Measurements from ENCODE around the gene ADAMTS7. TPM values are rescaled to one million over a fixed set of nuclear protein-coding genes. Genes with fewer than 3 reads are reported as not detected.

The ADAMTS7 gene
- polyA plus RNA-seq, 1 donor from 2014 or later: 31.5 TPM

- H4K20me1 ChIP-seq (ENCODE audit: insufficient read depth): no peaks in the 10 kb centered on the region
- no peak overlapping the region for H2AFZ ChIP-seq (ENCODE audit: low read depth, low read length)
- no peaks in the 10 kb centered on the region for H3K36me3 ChIP-seq (ENCODE audit: insufficient read depth, low read length)
- no peaks in the 10 kb centered on the region for H3F3A ChIP-seq (ENCODE audit: insufficient read depth, low read length, poor library complexity, severe bottlenecking)
- H3K4me2 ChIP-seq (ENCODE audit: low read length): no peak overlapping the region
- H3K9me3 ChIP-seq (ENCODE audit: low read length): no peaks in the 10 kb centered on the region
- H3K9ac ChIP-seq (ENCODE audit: low read length): no peak overlapping the region
- TF ChIP-seq SMC3 (conservative IDR thresholded peaks at IDR 0.05; ENCODE audit: poor library complexity) (no peak), POLR2AphosphoS5 (IDR thresholded peaks at IDR 0.05) (no peak), CTCF (IDR thresholded peaks at IDR 0.05; ENCODE audit: poor library complexity, severe bottlenecking) (no peak), TAF1 (IDR thresholded peaks at IDR 0.05; ENCODE audit: low read depth) (no peak), REST (IDR thresholded peaks at IDR 0.05; ENCODE audit: borderline replicate concordance) (no peak), MXI1 (conservative IDR thresholded peaks at IDR 0.05; ENCODE audit: poor library complexity, severe bottlenecking) (no peak), RAD21 (conservative IDR thresholded peaks at IDR 0.05) (no peak), EZH2 (IDR thresholded peaks at IDR 0.05; ENCODE audit: borderline replicate concordance, insufficient read depth, low read length, poor library complexity, severe bottlenecking) (no peak), EP300 (conservative IDR thresholded peaks at IDR 0.05; ENCODE audit: poor library complexity, severe bottlenecking) (no peak)
- no peaks in the 10 kb centered on the region for H3K27me3 ChIP-seq (ENCODE audit: insufficient read depth, low read depth, low read length)
- H3K79me2 ChIP-seq (replicated peaks; ENCODE audit: insufficient read depth, low read length): no peaks in the 10 kb centered on the region
- H3K4me3 ChIP-seq (ENCODE audit: low read length): no peak overlapping the region
- no peak overlapping the region for H3K27ac ChIP-seq (ENCODE audit: low read length)
- H3K9me2 ChIP-seq (ENCODE audit: insufficient read depth, low read length): no peaks in the 10 kb centered on the region
These were observed 25.9 kb upstream of the ADAMTS7 start for GRCh38 chr15:78837131-78837530.

- no peaks in the 10 kb centered on the region for H3K79me2 ChIP-seq (replicated peaks; ENCODE audit: insufficient read depth, low read length)
- no peak overlapping the region for H3K27ac ChIP-seq (ENCODE audit: low read length)
- no peaks in the 10 kb centered on the region for H3K9me2 ChIP-seq (ENCODE audit: insufficient read depth, low read length)
- H3K4me3 ChIP-seq (ENCODE audit: low read length): no peak overlapping the region
- H3K9ac ChIP-seq (ENCODE audit: low read length): no peak overlapping the region
- H4K20me1 ChIP-seq (ENCODE audit: insufficient read depth): no peaks in the 10 kb centered on the region
- no peaks in the 10 kb centered on the region for H3K36me3 ChIP-seq (ENCODE audit: insufficient read depth, low read length)
- H3F3A ChIP-seq (ENCODE audit: insufficient read depth, low read length, poor library complexity, severe bottlenecking): no peaks in the 10 kb centered on the region
- H3K27me3 ChIP-seq (ENCODE audit: insufficient read depth, low read depth, low read length): no peaks in the 10 kb centered on the region
- H3K4me2 ChIP-seq (ENCODE audit: low read length): no peak overlapping the region
- TF ChIP-seq REST (IDR thresholded peaks at IDR 0.05; ENCODE audit: borderline replicate concordance) (no peak), MXI1 (conservative IDR thresholded peaks at IDR 0.05; ENCODE audit: poor library complexity, severe bottlenecking) (no peak), SMC3 (conservative IDR thresholded peaks at IDR 0.05; ENCODE audit: poor library complexity) (no peak), RAD21 (conservative IDR thresholded peaks at IDR 0.05) (no peak)
- H2AFZ ChIP-seq (ENCODE audit: low read depth, low read length): no peak overlapping the region
- no peaks in the 10 kb centered on the region for H3K9me3 ChIP-seq (ENCODE audit: low read length)
These were observed 25.1 kb upstream of the ADAMTS7 start for GRCh38 chr15:78836333-78836732.

Measured in neural cell (in vitro differentiated cells).